HG03025 (cell line): Measurements from ENCODE around the gene CP.

Source experiments
- ATAC-seq: cut with Tn5 transposase; IDR thresholded peaks from one replicate; pipeline ENCODE4 v1.9.1; 2021; ENCODE audit warnings: mild to moderate bottlenecking, moderate library complexity; ENCODE audit not compliant: unreplicated experiment, low FRiP score

Gene CP

DNA sequence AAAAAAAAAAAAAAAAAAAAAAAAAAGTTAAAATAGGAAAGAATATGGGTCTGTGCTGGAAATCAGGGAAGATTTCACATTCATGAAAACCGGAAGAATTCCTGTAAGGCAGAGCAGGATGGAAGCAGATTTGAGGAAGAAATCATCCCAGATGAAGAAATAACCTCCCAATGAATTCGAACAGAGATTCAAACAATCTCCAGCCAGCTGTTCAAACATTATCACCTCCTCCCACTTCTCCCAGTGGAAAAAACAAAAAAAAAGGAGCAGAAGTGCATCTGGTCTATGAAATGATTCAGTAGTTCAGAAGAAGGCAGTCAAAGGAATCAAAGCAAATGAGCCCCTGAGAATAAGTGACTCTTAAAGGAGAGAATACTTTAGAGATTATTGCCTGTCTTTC lies 33.1 kb downstream of the CP start:
- no peak for ATAC-seq

DNA sequence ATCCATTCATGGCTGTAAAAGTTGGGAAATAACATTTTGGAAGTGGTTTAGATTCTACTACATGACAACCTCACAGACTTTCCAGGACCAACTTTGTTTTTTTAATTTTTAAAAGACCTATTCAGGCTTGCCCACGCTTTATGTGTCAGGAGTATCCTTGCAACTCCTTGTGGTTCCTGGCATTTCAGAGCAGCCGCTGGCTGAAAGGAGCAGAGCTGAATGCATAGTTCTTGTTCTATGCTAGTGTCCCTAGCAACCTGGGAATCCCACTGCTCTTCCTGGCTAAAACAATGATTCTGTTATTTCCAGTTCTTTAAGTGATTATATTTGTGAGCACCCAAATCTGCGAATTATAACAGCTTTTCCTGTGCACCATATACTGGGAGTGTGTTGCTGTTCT lies 34.9 kb downstream of the CP start:
- ATAC-seq: no peak

- no peak for ATAC-seq
Measured at GRCh38 chr3:149186219-149186618, 35.4 kb downstream of the CP start.

GRCh38 chr3:149181182-149181581 lies 40.4 kb downstream of the CP start:
- no peak for ATAC-seq

- no peak for ATAC-seq
Measured at GRCh38 chr3:149180057-149180573, 41.5 kb downstream of the CP start.

- no peak for ATAC-seq
Measured at GRCh38 chr3:149179220-149179619, 42.4 kb downstream of the CP start.

- no peak for ATAC-seq
Measured at GRCh38 chr3:149177122-149177521, 44.5 kb downstream of the CP start.

- ATAC-seq: no peak
Measured at GRCh38 chr3:149174901-149175300, 46.7 kb downstream of the CP start.

- ATAC-seq: no peak
Measured at GRCh38 chr3:149170672-149171071, 51.0 kb downstream of the CP start.

GRCh38 chr3:149167898-149168297 lies 53.7 kb downstream of the CP start:
- ATAC-seq: no peak

GRCh38 chr3:149163066-149163465 lies 58.6 kb downstream of the CP start:
- no peak for ATAC-seq

- ATAC-seq: no peak
Measured at GRCh38 chr3:149162007-149162406, 59.6 kb downstream of the CP start.

GRCh38 chr3:149160754-149161300 lies 60.8 kb downstream of the CP start:
- no peak for ATAC-seq

DNA sequence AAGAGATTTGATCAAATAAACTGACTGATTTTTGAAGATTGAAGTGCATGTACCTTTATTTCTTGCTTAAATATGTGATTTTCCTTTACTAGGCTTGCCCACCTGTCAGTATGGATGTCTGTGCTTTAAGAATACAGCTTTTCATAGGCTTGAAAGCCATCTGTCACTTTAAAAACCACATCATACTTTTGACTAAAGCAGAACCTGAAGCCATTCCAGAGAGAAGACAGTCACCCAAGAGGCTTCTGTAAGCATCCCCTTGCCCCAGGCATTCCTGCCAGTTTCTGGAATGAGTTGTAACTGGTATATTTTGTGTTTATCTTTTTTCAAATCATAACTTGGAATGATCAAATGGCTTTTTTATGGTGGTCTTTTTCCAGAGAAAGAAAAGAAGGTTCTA lies 68.2 kb downstream of the CP start:
- ATAC-seq: no peak

GRCh38 chr3:149152420-149152819 lies 69.2 kb downstream of the CP start:
- ATAC-seq: peak; percentile 92

- no peak for ATAC-seq
Measured at GRCh38 chr3:149151843-149152242, 69.8 kb downstream of the CP start.

DNA sequence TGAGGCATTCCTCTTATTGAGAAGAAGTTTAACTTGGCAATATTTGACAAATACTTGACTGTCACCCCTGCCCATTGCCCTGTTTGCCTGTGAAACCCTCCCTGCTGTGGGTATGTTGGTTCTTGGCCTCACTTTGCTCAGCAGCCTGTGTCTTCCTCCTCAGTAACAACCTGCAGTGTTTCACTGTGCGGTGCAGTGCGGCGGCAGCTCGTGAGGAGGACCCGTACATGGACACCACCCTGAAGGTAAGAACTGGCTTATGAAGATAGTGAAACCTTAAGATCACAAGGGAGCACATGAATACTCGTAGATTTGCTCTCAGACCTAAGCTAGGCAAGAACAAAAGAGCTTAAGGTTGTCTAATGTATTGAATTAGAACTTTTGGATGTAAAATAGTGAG lies 71.2 kb downstream of the CP start:
- ATAC-seq: no peak

DNA sequence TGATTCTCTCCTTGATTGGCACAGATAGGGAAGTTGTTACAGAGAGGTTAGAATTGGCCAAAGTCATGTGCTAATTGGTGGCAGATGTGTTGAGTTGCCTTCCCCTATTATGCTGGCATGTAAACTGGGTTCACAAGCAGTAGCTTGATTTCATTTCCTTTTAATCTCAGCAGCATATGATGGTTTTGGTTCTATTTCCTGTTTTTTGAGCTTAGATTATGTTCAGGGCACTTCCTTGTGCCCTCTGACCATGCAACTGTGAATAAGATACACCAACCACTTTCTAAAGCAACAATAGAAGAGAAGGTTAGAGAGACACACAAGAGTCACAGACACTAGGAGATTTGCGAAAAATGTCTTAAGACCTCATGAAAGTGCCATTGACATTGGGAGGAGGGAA lies 75.7 kb downstream of the CP start:
- peak; percentile 65 for ATAC-seq

DNA sequence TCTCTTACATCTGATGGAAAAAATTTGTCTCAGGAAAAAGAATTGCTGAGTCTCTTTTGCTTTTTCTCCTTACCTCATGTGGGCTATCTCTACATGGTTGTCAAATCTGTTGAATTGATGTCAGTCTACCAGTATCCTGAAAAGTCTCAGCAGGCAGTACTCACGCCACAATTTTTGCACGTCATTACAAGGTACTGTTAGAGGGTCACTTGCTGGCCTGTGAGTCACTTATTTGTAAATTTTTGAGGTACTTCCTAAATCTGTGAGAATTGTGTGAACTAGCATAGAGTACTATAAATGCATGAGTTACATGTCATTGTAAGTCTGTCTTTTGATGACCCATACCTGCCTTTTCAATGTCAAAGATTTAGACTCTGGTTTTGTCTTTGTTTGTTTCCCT lies 76.3 kb downstream of the CP start:
- ATAC-seq: no peak

- ATAC-seq: no peak
Measured at GRCh38 chr3:149142682-149143081, 78.9 kb downstream of the CP start.

GRCh38 chr3:149134575-149134974 lies 87.1 kb downstream of the CP start:
- ATAC-seq: no peak

GRCh38 chr3:149131589-149131988 lies 90.0 kb downstream of the CP start:
- ATAC-seq: no peak
